ENCODE measurements around the gene CDH12.
A peak's percentile ranks its signal among the peaks of the same experiment; 100 is the strongest.

The CDH12 gene

GRCh38 chr5:21704974-21705668, 1148.0 kb downstream of the CDH12 start:
- H3K4me3 ChIP-seq (ENCODE audit: low read depth, low read length), result no peak overlapping the region

GRCh38 chr5:21701317-21701716, 1151.8 kb downstream of the CDH12 start:
- no peaks in the 10 kb centered on the region for H3K36me3 ChIP-seq (ENCODE audit: insufficient read depth, low read length)
- H3K27me3 ChIP-seq (ENCODE audit: insufficient read depth, low read length), result peaks cover 21% of the 10 kb centered on the region; the same call in 1 of the 2 replicates
- H3K79me2 ChIP-seq (ENCODE audit: control insufficient read depth, insufficient read depth, low read length, unreplicated experiment), result no peaks in the 10 kb centered on the region
- H2AFZ ChIP-seq (ENCODE audit: low read length, unreplicated experiment), result no peak overlapping the region
- peak overlapping the region; percentile 23; the same call in 1 of the 2 replicates for H3K4me3 ChIP-seq (ENCODE audit: low read depth, low read length)
- no peaks in the 10 kb centered on the region for H3K4me1 ChIP-seq (ENCODE audit: control insufficient read depth, insufficient read depth, low read length, unreplicated experiment)
- H3K27ac ChIP-seq (ENCODE audit: low read depth, low read length), result no peak overlapping the region

More at GRCh38 chr5:21704974-21705668, 1148.0 kb downstream of the CDH12 start:
- no peak overlapping the region for H2AFZ ChIP-seq (ENCODE audit: low read length, unreplicated experiment)
- H3K4me1 ChIP-seq (ENCODE audit: control insufficient read depth, insufficient read depth, low read length, unreplicated experiment), result no peaks in the 10 kb centered on the region
- no peak overlapping the region for H3K27ac ChIP-seq (ENCODE audit: low read depth, low read length)
- no peaks in the 10 kb centered on the region for H3K36me3 ChIP-seq (ENCODE audit: insufficient read depth, low read length)
- peaks cover 14% of the 10 kb centered on the region; the same call in 1 of the 2 replicates for H3K27me3 ChIP-seq (ENCODE audit: insufficient read depth, low read length)
- H3K79me2 ChIP-seq (ENCODE audit: control insufficient read depth, insufficient read depth, low read length, unreplicated experiment), result no peaks in the 10 kb centered on the region
